SK-N-SH (cell line): Measurements from ENCODE around the gene P3H4. TPM values are rescaled to one million over a fixed set of nuclear protein-coding genes. Genes with fewer than 3 reads are reported as not detected.

Source experiments
- CTCF ChIA-PET: fragments of 300-600, 350-600 bp; formaldehyde crosslinking; extraction: SDS; loops from one replicate; lab custom pipeline; 2021; lab: Yijun Ruan, JAX
- POLR2A ChIA-PET: fragments of 350-600 bp; sonication (Branson Sonifier 250); formaldehyde crosslinking; extraction: SDS; loops from one replicate; lab custom pipeline; 2020; ENCODE audit warnings: antibody characterized with exemption, inconsistent platforms; lab: Yijun Ruan, JAX
- DNase-seq: peaks from one replicate; pipeline ENCODE4 v3.0.0; 2012
- H2AFZ ChIP-seq: fragments of 200-600 bp; sonication (generic); 2 replicates; pipeline ENCODE4 v1.8.1; 2016; ENCODE audit warnings: antibody characterized with exemption, mild to moderate bottlenecking, low read depth
- H3F3A ChIP-seq: fragments of 200-600 bp; sonication (generic); replicated peaks from 2 replicates; pipeline ENCODE3; 2016; ENCODE audit warnings: antibody characterized with exemption, mild to moderate bottlenecking; ENCODE audit not compliant: insufficient read depth
- H3K27ac ChIP-seq, 2 experiments: fragments of 200-500 bp in 1 of 2; fragments of 200-600 bp in 1 of 2; sonication (Bioruptor generic) in 1 of 2; sonication (generic), shearing (Covaris generic) in 1 of 2; 2 replicates each; pipeline versions ENCODE4 v1.5.1 to v1.6.1; 2014 to 2016; ENCODE audit warnings: low read depth in 2 of 2, inconsistent platforms in 1 of 2, low read length in 1 of 2, mild to moderate bottlenecking in 1 of 2, mixed read lengths in 1 of 2
- H3K27me3 ChIP-seq: fragments of 200-600 bp; sonication (generic), shearing (Covaris generic); 2 replicates; pipeline ENCODE4 v1.6.1; 2016; ENCODE audit warnings: mixed run types; ENCODE audit not compliant: insufficient read depth
- H3K36me3 ChIP-seq, 2 experiments: fragments of 200-500 bp in 1 of 2; fragments of 200-600 bp in 1 of 2; sonication (Bioruptor generic) in 1 of 2; sonication (generic) in 1 of 2; replicated peaks in 1 of 2; 2 replicates each; pipeline versions ENCODE3 to v1.5.1; 2014 to 2016; ENCODE audit warnings: low read length in 1 of 2, mild to moderate bottlenecking in 1 of 2; ENCODE audit not compliant: insufficient read depth in 2 of 2, control insufficient read depth in 1 of 2
- H3K4me1 ChIP-seq, 2 experiments: fragments of 200-500 bp in 1 of 2; fragments of 200-600 bp in 1 of 2; sonication (Bioruptor generic) in 1 of 2; sonication (generic), shearing (Covaris generic) in 1 of 2; 2 replicates each; pipeline versions ENCODE4 v1.5.1 to v1.6.1; 2014 to 2016; ENCODE audit warnings: low read depth in 1 of 2, low read length in 1 of 2, mixed run types in 1 of 2; ENCODE audit not compliant: insufficient read depth in 2 of 2, control insufficient read depth in 1 of 2
- H3K4me2 ChIP-seq: fragments of 200-600 bp; sonication (generic), shearing (Covaris generic); 2 replicates; pipeline ENCODE4 v1.6.1; 2017; ENCODE audit warnings: mixed run types
- H3K4me3 ChIP-seq, 2 experiments: fragments of 200-500 bp in 1 of 2; fragments of 200-600 bp in 1 of 2; sonication (Bioruptor generic) in 1 of 2; sonication (generic), shearing (Covaris generic) in 1 of 2; 2 replicates each; pipeline versions ENCODE4 v1.5.1 to v1.8.1; 2014 to 2016; ENCODE audit warnings: low read depth in 2 of 2, inconsistent platforms in 1 of 2, low read length in 1 of 2, mild to moderate bottlenecking in 1 of 2, mixed read lengths in 1 of 2, moderate library complexity in 1 of 2
- H3K79me2 ChIP-seq: fragments of 200-600 bp; sonication (generic); 2 replicates; pipeline ENCODE4 v1.8.1; 2017; ENCODE audit warnings: mild to moderate bottlenecking; ENCODE audit not compliant: insufficient read depth
- H3K9ac ChIP-seq: fragments of 200-600 bp; sonication (generic); 2 replicates; pipeline ENCODE4 v1.6.1; 2017; ENCODE audit warnings: mixed run types
- H3K9me2 ChIP-seq: fragments of 200-600 bp; sonication (generic); 2 replicates; pipeline ENCODE4 v1.6.1; 2017; ENCODE audit warnings: mixed run types
- H3K9me3 ChIP-seq: fragments of 200-600 bp; sonication (generic); 2 replicates; pipeline ENCODE4 v1.6.1; 2017; ENCODE audit warnings: mixed run types, mild to moderate bottlenecking, moderate library complexity
- H4K20me1 ChIP-seq: fragments of 200-600 bp; sonication (generic); 2 replicates; pipeline ENCODE4 v1.6.1; 2017; ENCODE audit warnings: mild to moderate bottlenecking, mixed run types; ENCODE audit not compliant: insufficient read depth
- CHD2 ChIP-seq: fragments of 150-350 bp; IDR thresholded peaks from 2 replicates; pipeline ENCODE4 v1.6.1; 2018; ENCODE audit warnings: low read length; ENCODE audit not compliant: partially characterized antibody
- CTCF ChIP-seq: fragments of 200-600 bp; sonication (generic); IDR thresholded peaks from 2 replicates; pipeline ENCODE4 v1.6.1; 2017; ENCODE audit warnings: antibody characterized with exemption, mild to moderate bottlenecking, moderate library complexity
- EP300 ChIP-seq, 2 experiments: IDR thresholded peaks; 2 replicates each; pipeline versions ENCODE4 v1.4.0 to v1.6.1; 2012; ENCODE audit warnings: borderline replicate concordance in 1 of 2, low read depth in 1 of 2, low read length in 1 of 2
- FOSL2 ChIP-seq: IDR thresholded peaks from 2 replicates; pipeline ENCODE4 v1.4.0; 2012; ENCODE audit warnings: low read depth, mild to moderate bottlenecking, moderate library complexity, borderline replicate concordance
- GABPA ChIP-seq: IDR thresholded peaks from 2 replicates; pipeline ENCODE4 v1.4.0; 2012; ENCODE audit warnings: low read depth, mild to moderate bottlenecking
- IRF3 ChIP-seq: fragments of 150-350 bp; IDR thresholded peaks from 2 replicates; pipeline ENCODE4 v1.6.1; 2016; ENCODE audit warnings: mild to moderate bottlenecking, low read depth, low read length
- MAX ChIP-seq: IDR thresholded peaks from 2 replicates; pipeline ENCODE4 v1.4.0; 2012; ENCODE audit warnings: low read depth
- MEF2A ChIP-seq: IDR thresholded peaks from 2 replicates; pipeline ENCODE4 v1.4.0; 2012; ENCODE audit warnings: low read depth, borderline replicate concordance
- MXI1 ChIP-seq: IDR thresholded peaks from 2 replicates; pipeline ENCODE4 v1.6.1; 2012; ENCODE audit warnings: mild to moderate bottlenecking, low read depth, low read length, improper control_type of control experiment
- NFIC ChIP-seq: IDR thresholded peaks from 2 replicates; pipeline ENCODE4 v1.4.0; 2012; ENCODE audit warnings: borderline replicate concordance
- NRF1 ChIP-seq: IDR thresholded peaks from 2 replicates; pipeline ENCODE4 v1.6.1; 2012; ENCODE audit warnings: low read depth, mild to moderate bottlenecking, low read length
- RAD21 ChIP-seq: IDR thresholded peaks from 2 replicates; pipeline ENCODE4 v1.6.1; 2012; ENCODE audit warnings: mild to moderate bottlenecking, low read length
- REST ChIP-seq: IDR thresholded peaks from 2 replicates; pipeline ENCODE4 v1.6.1; 2012; ENCODE audit warnings: mild to moderate bottlenecking, low read depth, low read length, moderate library complexity
- RXRA ChIP-seq: IDR thresholded peaks from 2 replicates; pipeline ENCODE4 v1.4.0; 2012; ENCODE audit warnings: low read depth, mild to moderate bottlenecking, borderline replicate concordance
- SMC3 ChIP-seq: IDR thresholded peaks from 2 replicates; pipeline ENCODE4 v1.6.1; 2012; ENCODE audit warnings: low read depth, low read length, improper control_type of control experiment
- TAF1 ChIP-seq: IDR thresholded peaks from 2 replicates; pipeline ENCODE4 v1.6.1; 2012; ENCODE audit warnings: low read depth, mild to moderate bottlenecking, low read length, moderate library complexity, borderline replicate concordance
- USF1 ChIP-seq: IDR thresholded peaks from 2 replicates; pipeline ENCODE4 v1.4.0; 2012; ENCODE audit warnings: low read depth, borderline replicate concordance
- ZBTB33 ChIP-seq: IDR thresholded peaks from 2 replicates; pipeline ENCODE4 v1.4.0; 2012; ENCODE audit warnings: low read depth, borderline replicate concordance
- WGBS: methylation state at CpG from one replicate; pipeline ENCODE4 v1.1.6; 2017; ENCODE audit warnings: low lambda C conversion rate; 5-methylcytosine and 5-hydroxymethylcytosine counted together
- polyA plus RNA-seq, 3 experiments: library from polyadenylated mRNA; depleted of rRNA; stranded (reverse); fragments of >200 nt; gene quantifications; 2 replicates each; pipeline ENCODE4 v1.2.3, GENCODE V29; 2012

The P3H4 gene
- polyA plus RNA-seq, 1 of the 3 experiments (the other 2 are of a cell fraction): 88.3 TPM

GRCh38 chr17:41824086-41824485, 12.3 kb upstream of the P3H4 start:
- Histone ChIP-seq H3K9me3 (no peaks in the 10 kb centered on the region), H2AFZ (no peak overlapping the region), H3F3A (peaks cover 9% of the 10 kb centered on the region), H3K27me3 (no peaks in the 10 kb centered on the region), H3K4me1 (no peaks in the 10 kb centered on the region), H3K9me2 (no peaks in the 10 kb centered on the region), H3K36me3 (peaks cover 3 to 32% of the 10 kb centered on the region in 2 experiments), H3K9ac (no peak overlapping the region), H4K20me1 (no peaks in the 10 kb centered on the region), H3K27ac (no peak overlapping the region), H3K4me3 (no peak overlapping the region), H3K4me2 (no peak overlapping the region), H3K79me2 (no peaks in the 10 kb centered on the region)
- TF ChIP-seq MEF2A (no peak), GABPA (no peak), RAD21 (no peak), FOSL2 (no peak), SMC3 (no peak), TAF1 (no peak), RXRA (no peak), NFIC (no peak), REST (no peak), ZBTB33 (no peak), EP300 (IDR thresholded peaks at IDR 0.05; ENCODE audit: borderline replicate concordance in 1 of 2, low read depth in 1 of 2, low read length in 1 of 2) (no peak), USF1 (no peak), MXI1 (no peak), CTCF (no peak), IRF3 (no peak), MAX (no peak), CHD2 (no peak), NRF1 (no peak)
- CTCF ChIA-PET: interaction anchor here (1.0 kb wide), 2 partner anchors 12 to 240 kb away, joined by 3 to 5 read pairs; partner anchors contain the start of gene P3H4
- no peak for DNase-seq
- POLR2A ChIA-PET: interaction anchor here (0.5 to 1.2 kb wide), 2 partner anchors 9 to 20 kb away, joined by 3 read pairs; no protein-coding TSS in a partner anchor
- WGBS: 87% methylated on average over 6 of the region's 7 CpGs
